Caco-2 (cell line): ENCODE measurements around the gene PODXL2. TPM values are rescaled to one million over a fixed set of nuclear protein-coding genes. Genes with fewer than 3 reads are reported as not detected.
A peak's percentile ranks its signal among the peaks of the same experiment; 100 is the strongest.

ENCODE experiments used
- BruUV-seq: library from RNA; stranded (reverse); fragments of 400-500 nt; replicated peaks from 2 replicates; lab custom pipeline; 2021; lab: Mats Ljungman, UMichigan
- CTCF ChIA-PET: fragments of 300-600 bp; sonication (Branson Sonifier 250); formaldehyde crosslinking; loops from one replicate; lab custom pipeline; 2022; ENCODE audit warnings: antibody characterized with exemption; lab: Charles Lee
- POLR2A ChIA-PET: fragments of 300-600 bp; sonication (Branson Sonifier 250); formaldehyde crosslinking; loops from one replicate; lab custom pipeline; 2022; ENCODE audit warnings: antibody characterized with exemption; lab: Charles Lee
- DNase-seq, 2 experiments: peaks; one replicate each; pipeline versions ENCODE4 v3.0.0 to v3.0.0-alpha.2; 2020 to 2022
- H3K27me3 ChIP-seq: replicated peaks from 2 replicates; pipeline ENCODE4 v1.6.0; 2011; ENCODE audit warnings: low read length; ENCODE audit not compliant: control insufficient read depth, insufficient read depth
- H3K36me3 ChIP-seq: 2 replicates; pipeline ENCODE4 v1.5.1; 2011; ENCODE audit warnings: low read length; ENCODE audit not compliant: control insufficient read depth, insufficient read depth
- H3K4me1 ChIP-seq: fragments of 250-450 bp; sonication (Bioruptor Pico); 2 replicates; pipeline ENCODE4 v1.5.1; 2020; ENCODE audit warnings: mild to moderate bottlenecking
- H3K4me3 ChIP-seq: 2 replicates; pipeline ENCODE4 v1.5.1; 2011; ENCODE audit warnings: low read depth, mild to moderate bottlenecking, control low read depth, low read length
- H3K9me3 ChIP-seq: fragments of 250-450 bp; sonication (Bioruptor Pico); 2 replicates; pipeline ENCODE4 v1.5.1; 2020; ENCODE audit warnings: mild to moderate bottlenecking, moderate library complexity
- H3K27ac Mint-ChIP-seq: one replicate; pipeline ENCODE4 v1.8.0; 2022; ENCODE audit warnings: mixed read lengths; ENCODE audit not compliant: unreplicated experiment
- H3K27me3 Mint-ChIP-seq: one replicate; pipeline ENCODE4 v1.8.0; 2022; ENCODE audit warnings: mixed read lengths; ENCODE audit not compliant: insufficient read depth, unreplicated experiment
- H3K36me3 Mint-ChIP-seq: one replicate; pipeline ENCODE4 v1.8.0; 2022; ENCODE audit warnings: mild to moderate bottlenecking, mixed read lengths; ENCODE audit not compliant: insufficient read depth, unreplicated experiment
- H3K4me1 Mint-ChIP-seq: one replicate; pipeline ENCODE4 v1.8.0; 2022; ENCODE audit warnings: low read depth, mixed read lengths; ENCODE audit not compliant: unreplicated experiment
- H3K4me3 Mint-ChIP-seq: one replicate; pipeline ENCODE4 v1.8.0; 2022; ENCODE audit warnings: mild to moderate bottlenecking, moderate library complexity, mixed read lengths; ENCODE audit not compliant: unreplicated experiment
- H3K9me3 Mint-ChIP-seq: one replicate; pipeline ENCODE4 v1.8.0; 2022; ENCODE audit warnings: mixed read lengths; ENCODE audit not compliant: unreplicated experiment
- intact Hi-C: fragments of 100-400 bp; cut with micrococcal nuclease; formaldehyde crosslinking; loops from one replicate; pipeline ENCODE4 v1.10.0; 2022; ENCODE audit not compliant: unreplicated experiment
- total RNA-seq: library from RNA; stranded (reverse); gene quantifications from 2 replicates; pipeline ENCODE4 v1.2.3, GENCODE V29; 2022
- TF ChIP-seq, protein P1 (sequence below), 2 experiments: fragments of 200-600 bp in 1 of 2; IDR thresholded peaks; 1 replicate in 1 of 2; 2 replicates in 1 of 2; pipeline versions ENCODE4 v1.5.1 to v1.8.0; 2011 to 2022; ENCODE audit warnings: antibody characterized with exemption in 1 of 2, control low read depth in 1 of 2, inconsistent platforms in 1 of 2, low read depth in 1 of 2, low read length in 1 of 2, mild to moderate bottlenecking in 1 of 2, moderate library complexity in 1 of 2; ENCODE audit not compliant: insufficient read depth in 1 of 2, severe bottlenecking in 1 of 2, unreplicated experiment in 1 of 2

The PODXL2 gene
- total RNA-seq, 1 experiment from 2014 or later: 39.1 TPM

DNA sequence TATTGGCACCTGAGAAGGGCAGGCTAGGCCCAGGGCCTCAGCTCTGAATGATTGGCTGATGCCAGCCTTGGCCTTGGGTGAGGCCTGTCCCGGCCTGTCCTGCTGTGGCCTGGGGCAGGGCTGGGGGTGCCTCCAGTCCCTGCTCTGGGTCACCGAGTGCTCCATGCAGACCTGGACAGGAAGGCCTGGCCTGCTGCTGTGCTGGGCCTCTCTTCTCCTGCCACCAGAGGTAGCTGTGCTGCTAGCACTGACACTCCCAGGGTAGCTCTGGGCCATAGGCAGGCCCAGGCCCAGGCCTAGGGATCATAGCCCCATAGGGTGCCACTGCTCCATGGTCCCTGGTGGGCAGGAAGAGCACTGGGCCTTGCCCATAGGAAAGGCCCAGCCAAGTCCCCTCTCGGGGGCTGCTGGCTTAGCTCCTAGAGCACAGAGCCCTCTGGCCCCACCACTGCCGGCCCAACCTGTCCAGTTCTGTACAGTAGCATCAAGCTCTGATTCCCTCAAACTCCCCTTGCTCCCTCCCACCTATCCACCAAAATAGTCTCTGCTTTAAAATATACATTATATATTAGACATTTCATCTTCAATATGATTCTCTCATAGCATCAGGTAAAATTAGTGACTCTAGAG lies 62.0 kb downstream of the PODXL2 start:
- peak; percentile 70 to 81 for DNase-seq
- Histone ChIP-seq H3K4me3 (no peak overlapping the region), H3K9me3 (no peaks in the 10 kb centered on the region), H3K27me3 (no peaks in the 10 kb centered on the region), H3K36me3 (no peaks in the 10 kb centered on the region), H3K4me1 (peaks cover 27% of the 10 kb centered on the region)
- H3K9me3 Mint-ChIP-seq: no peaks in the 10 kb centered on the region
- no peak overlapping the region for H3K27ac Mint-ChIP-seq
- peaks cover 4% of the 10 kb centered on the region for H3K36me3 Mint-ChIP-seq
- intact Hi-C loops: loop anchor here (1.0 to 5.0 kb wide), 4 partner anchors 39 to 280 kb away; no protein-coding TSS in a partner anchor
- TF ChIP-seq, protein P1, sequence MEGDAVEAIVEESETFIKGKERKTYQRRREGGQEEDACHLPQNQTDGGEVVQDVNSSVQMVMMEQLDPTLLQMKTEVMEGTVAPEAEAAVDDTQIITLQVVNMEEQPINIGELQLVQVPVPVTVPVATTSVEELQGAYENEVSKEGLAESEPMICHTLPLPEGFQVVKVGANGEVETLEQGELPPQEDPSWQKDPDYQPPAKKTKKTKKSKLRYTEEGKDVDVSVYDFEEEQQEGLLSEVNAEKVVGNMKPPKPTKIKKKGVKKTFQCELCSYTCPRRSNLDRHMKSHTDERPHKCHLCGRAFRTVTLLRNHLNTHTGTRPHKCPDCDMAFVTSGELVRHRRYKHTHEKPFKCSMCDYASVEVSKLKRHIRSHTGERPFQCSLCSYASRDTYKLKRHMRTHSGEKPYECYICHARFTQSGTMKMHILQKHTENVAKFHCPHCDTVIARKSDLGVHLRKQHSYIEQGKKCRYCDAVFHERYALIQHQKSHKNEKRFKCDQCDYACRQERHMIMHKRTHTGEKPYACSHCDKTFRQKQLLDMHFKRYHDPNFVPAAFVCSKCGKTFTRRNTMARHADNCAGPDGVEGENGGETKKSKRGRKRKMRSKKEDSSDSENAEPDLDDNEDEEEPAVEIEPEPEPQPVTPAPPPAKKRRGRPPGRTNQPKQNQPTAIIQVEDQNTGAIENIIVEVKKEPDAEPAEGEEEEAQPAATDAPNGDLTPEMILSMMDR (IDR thresholded peaks at IDR 0.05; ENCODE audit: insufficient read depth in 1 of 2, low read depth in 1 of 2, low read length in 1 of 2, severe bottlenecking in 1 of 2, unreplicated experiment in 1 of 2): peak; percentile 35 to 73
- H3K4me3 Mint-ChIP-seq: no peak overlapping the region
- H3K27me3 Mint-ChIP-seq: no peaks in the 10 kb centered on the region
- no peaks in the 10 kb centered on the region for H3K4me1 Mint-ChIP-seq
- POLR2A ChIA-PET: no interaction called here
- BruUV-seq: no TSS peak
- CTCF ChIA-PET: interaction anchor here (0.8 to 2.6 kb wide), 6 partner anchors 11 to 269 kb away, joined by 3 to 18 read pairs (median 7); partner anchors contain the start of gene MGLL

DNA sequence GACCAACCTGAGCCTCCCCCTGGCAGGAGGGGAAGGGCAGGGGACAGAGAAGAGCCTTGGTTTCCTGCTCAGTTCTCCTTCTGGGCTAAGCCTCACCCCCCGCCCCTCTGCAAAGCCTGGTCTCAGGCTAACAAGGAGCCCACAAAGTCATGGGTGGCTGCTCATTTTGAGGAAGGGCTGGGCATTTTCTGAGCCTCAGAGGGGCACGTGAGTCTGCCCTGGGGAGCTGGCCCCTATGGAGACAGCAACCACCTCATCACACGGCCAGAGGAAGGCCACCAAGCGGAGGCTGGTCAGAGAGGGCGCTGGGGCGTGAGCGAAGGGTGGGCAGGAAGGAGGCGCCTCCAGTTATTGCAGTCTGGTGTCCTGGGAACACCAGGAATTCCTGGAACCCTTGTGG lies 62.5 kb downstream of the PODXL2 start:
- Mint-ChIP-seq H3K27me3 (no peaks in the 10 kb centered on the region), H3K36me3 (peaks cover 4% of the 10 kb centered on the region), H3K4me1 (no peaks in the 10 kb centered on the region), H3K9me3 (no peaks in the 10 kb centered on the region), H3K27ac (no peak overlapping the region), H3K4me3 (no peak overlapping the region)
- CTCF ChIA-PET: interaction anchor here (0.8 to 2.6 kb wide), 6 partner anchors 11 to 268 kb away, joined by 3 to 18 read pairs (median 7); partner anchors contain the start of gene MGLL
- H3K27me3 ChIP-seq: no peaks in the 10 kb centered on the region
- H3K4me1 ChIP-seq: peaks cover 27% of the 10 kb centered on the region
- H3K9me3 ChIP-seq: no peaks in the 10 kb centered on the region
- no peak overlapping the region for H3K4me3 ChIP-seq
- no peak for DNase-seq
- TF ChIP-seq, protein P1 (IDR thresholded peaks at IDR 0.05; ENCODE audit: insufficient read depth in 1 of 2, low read depth in 1 of 2, low read length in 1 of 2, severe bottlenecking in 1 of 2, unreplicated experiment in 1 of 2): no peak
- BruUV-seq: no TSS peak
- POLR2A ChIA-PET: no interaction called here
- intact Hi-C loops: loop anchor here (2.0 to 5.0 kb wide), 3 partner anchors 39 to 279 kb away; no protein-coding TSS in a partner anchor
- no peaks in the 10 kb centered on the region for H3K36me3 ChIP-seq

DNA sequence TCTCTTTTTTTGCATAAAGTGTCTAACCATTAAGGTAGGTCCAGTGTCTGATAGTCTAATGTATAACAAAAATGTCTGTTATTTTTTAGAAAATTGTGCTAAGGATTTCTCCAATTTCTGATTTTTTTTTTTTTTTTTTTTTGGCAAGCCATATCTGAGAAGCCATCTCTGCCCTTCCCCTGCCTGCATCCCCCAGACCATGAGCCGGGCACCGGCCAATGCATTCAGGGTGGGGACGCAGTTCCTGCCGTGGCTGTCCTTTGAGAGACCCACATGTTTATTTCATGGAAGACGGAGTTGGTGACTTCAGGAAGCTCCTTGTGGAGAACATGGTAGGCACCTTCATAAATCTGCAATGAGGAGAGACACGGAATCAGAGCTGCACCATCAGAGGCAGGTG lies 63.0 kb downstream of the PODXL2 start:
- H3K36me3 Mint-ChIP-seq: peaks cover 4% of the 10 kb centered on the region
- H3K27ac Mint-ChIP-seq: no peak overlapping the region
- peaks cover 27% of the 10 kb centered on the region for H3K4me1 ChIP-seq
- POLR2A ChIA-PET: no interaction called here
- H3K4me1 Mint-ChIP-seq: no peaks in the 10 kb centered on the region
- BruUV-seq: no TSS peak
- no peak for DNase-seq
- no peak overlapping the region for H3K4me3 ChIP-seq
- H3K36me3 ChIP-seq: no peaks in the 10 kb centered on the region
- no peaks in the 10 kb centered on the region for H3K9me3 ChIP-seq
- no peaks in the 10 kb centered on the region for H3K9me3 Mint-ChIP-seq
- H3K27me3 ChIP-seq: no peaks in the 10 kb centered on the region
- CTCF ChIA-PET: interaction anchor here (0.7 to 2.6 kb wide), 3 partner anchors 9 to 268 kb away, joined by 3 to 18 read pairs (median 6); no protein-coding TSS in a partner anchor
- no peak overlapping the region for H3K4me3 Mint-ChIP-seq
- no peaks in the 10 kb centered on the region for H3K27me3 Mint-ChIP-seq
- TF ChIP-seq, protein P1 (IDR thresholded peaks at IDR 0.05; ENCODE audit: insufficient read depth in 1 of 2, low read depth in 1 of 2, low read length in 1 of 2, severe bottlenecking in 1 of 2, unreplicated experiment in 1 of 2): no peak
- intact Hi-C loops: loop anchor here (2.0 to 5.0 kb wide), 3 partner anchors 40 to 279 kb away; no protein-coding TSS in a partner anchor
